Testis (tissue), 2 donors: Measurements from ENCODE around the gene TOP3A.

Experiments used
- CTCF ChIP-seq, 3 experiments: fragments of 450-650 bp in 2 of 3; fragments of 200-600 bp in 1 of 3; sonication (generic) in 1 of 3; IDR thresholded peaks; one replicate each; pipeline ENCODE4 v1.5.1; 2016 to 2019; ENCODE audit warnings: antibody characterized with exemption in 3 of 3, mild to moderate bottlenecking in 2 of 3, moderate library complexity in 1 of 3
- POLR2A ChIP-seq: fragments of 450-650 bp; IDR thresholded peaks from one replicate; pipeline ENCODE4 v1.6.1; 2017; ENCODE audit warnings: antibody characterized with exemption, mild to moderate bottlenecking, moderate library complexity

- TF ChIP-seq POLR2A (no peak), CTCF (IDR thresholded peaks at IDR 0.05) (no peak)
Observed at GRCh38 chr17:18309202-18309601, 5.6 kb downstream of the TOP3A start.
